GM23338 (cell line): ENCODE results near the gene AKAP17A. TPM values are rescaled to one million over a fixed set of nuclear protein-coding genes. Genes with fewer than 3 reads are reported as not detected.

ENCODE experiments used
- ATAC-seq: fragments of 200-7000 bp; cut with Tn5 transposase; 3 replicates; pipeline ENCODE4 v1.9.1; 2020
- DNase-seq: peaks from one replicate; pipeline ENCODE4 v3.0.0-alpha.2; 2015; ENCODE audit warnings: low spot score
- H2AFZ ChIP-seq: fragments of 200-600 bp; sonication (generic); 2 replicates; pipeline ENCODE4 v1.8.0; 2016; ENCODE audit warnings: antibody characterized with exemption, mild to moderate bottlenecking, moderate library complexity
- H3F3A ChIP-seq: fragments of 200-600 bp; sonication (generic); replicated peaks from 2 replicates; pipeline ENCODE4 v1.8.0; 2017; ENCODE audit warnings: antibody characterized with exemption, mixed run types, low read depth
- H3K27ac ChIP-seq: fragments of 200-600 bp; sonication (generic); 2 replicates; pipeline ENCODE4 v1.6.1; 2016; ENCODE audit warnings: low read depth
- H3K27me3 ChIP-seq: fragments of 200-600 bp; sonication (generic); 2 replicates; pipeline ENCODE4 v1.8.0; 2016; ENCODE audit warnings: mild to moderate bottlenecking, mixed run types, moderate library complexity; ENCODE audit not compliant: insufficient read depth
- H3K36me3 ChIP-seq: fragments of 200-600 bp; sonication (generic); 2 replicates; pipeline ENCODE4 v1.8.0; 2016; ENCODE audit warnings: mild to moderate bottlenecking; ENCODE audit not compliant: insufficient read depth
- H3K4me1 ChIP-seq: fragments of 200-600 bp; sonication (generic); 2 replicates; pipeline ENCODE4 v1.8.0; 2016; ENCODE audit warnings: mild to moderate bottlenecking, moderate library complexity; ENCODE audit not compliant: insufficient read depth
- H3K4me2 ChIP-seq: fragments of 200-600 bp; sonication (generic); 2 replicates; pipeline ENCODE4 v1.7.1; 2017; ENCODE audit warnings: mixed run types
- H3K4me3 ChIP-seq: fragments of 200-600 bp; sonication (generic); 2 replicates; pipeline ENCODE4 v1.6.1; 2016; ENCODE audit warnings: mixed run types
- H3K79me2 ChIP-seq: fragments of 200-600 bp; sonication (generic); replicated peaks from 2 replicates; pipeline ENCODE4 v1.8.0; 2017; ENCODE audit warnings: mild to moderate bottlenecking; ENCODE audit not compliant: insufficient read depth
- H3K9me2 ChIP-seq: fragments of 200-600 bp; sonication (generic); 2 replicates; pipeline ENCODE4 v1.8.0; 2017; ENCODE audit not compliant: insufficient read depth
- H4K20me1 ChIP-seq: fragments of 200-600 bp; sonication (generic); replicated peaks from 2 replicates; pipeline ENCODE4 v1.8.0; 2017; ENCODE audit warnings: mild to moderate bottlenecking; ENCODE audit not compliant: insufficient read depth
- H3K27ac Mint-ChIP-seq: 2 replicates; pipeline ENCODE4 v1.8.0; 2020; ENCODE audit warnings: inconsistent platforms, mild to moderate bottlenecking, moderate library complexity, mixed read lengths
- H3K27me3 Mint-ChIP-seq: 3 replicates; pipeline ENCODE4 v1.8.0; 2022; ENCODE audit warnings: low read depth, mild to moderate bottlenecking, moderate library complexity, mixed read lengths, inconsistent platforms; ENCODE audit not compliant: insufficient read depth, poor library complexity
- H3K36me3 Mint-ChIP-seq: 3 replicates; pipeline ENCODE4 v1.8.0; 2021; ENCODE audit warnings: low read depth, mild to moderate bottlenecking, inconsistent platforms, moderate library complexity, mixed read lengths
- H3K4me1 Mint-ChIP-seq: 3 replicates; pipeline ENCODE4 v1.8.0; 2020; ENCODE audit warnings: mild to moderate bottlenecking, inconsistent platforms, mixed read lengths
- H3K4me3 Mint-ChIP-seq: 3 replicates; pipeline ENCODE4 v1.8.0; 2021; ENCODE audit warnings: moderate library complexity, mild to moderate bottlenecking, inconsistent platforms, mixed read lengths
- H3K9me3 Mint-ChIP-seq: 3 replicates; pipeline ENCODE4 v1.8.0; 2020; ENCODE audit warnings: moderate library complexity, mild to moderate bottlenecking, inconsistent platforms, mixed read lengths
- CREB1 ChIP-seq: fragments of 250-450 bp; sonication (Bioruptor Pico); IDR thresholded peaks from 2 replicates; pipeline ENCODE4 v1.5.0; 2020; ENCODE audit warnings: low read depth, mild to moderate bottlenecking, moderate library complexity
- CTCF ChIP-seq, 2 experiments: fragments of 200-600 bp in 1 of 2; sonication (generic) in 1 of 2; conservative IDR thresholded peaks; 2 replicates each; pipeline versions ENCODE4 v1.5.1 to v1.6.1; 2016 to 2017; ENCODE audit warnings: antibody characterized with exemption in 2 of 2, low read depth in 2 of 2, mild to moderate bottlenecking in 2 of 2, moderate library complexity in 1 of 2
- EZH2 ChIP-seq: fragments of 200-600 bp; sonication (generic); IDR thresholded peaks from one replicate; pipeline ENCODE4 v1.8.0; 2017; ENCODE audit warnings: antibody characterized with exemption, mild to moderate bottlenecking, low read depth; ENCODE audit not compliant: unreplicated experiment
- EZH2phosphoT487 ChIP-seq: fragments of 200-600 bp; sonication (generic); IDR thresholded peaks from one replicate; pipeline ENCODE4 v1.8.1; 2018; ENCODE audit warnings: antibody characterized with exemption; ENCODE audit not compliant: unreplicated experiment
- JUNB ChIP-seq: IDR thresholded peaks from one replicate; pipeline ENCODE4 v1.6.1; 2016; ENCODE audit warnings: antibody characterized with exemption; ENCODE audit not compliant: unreplicated experiment
- NANOG ChIP-seq: IDR thresholded peaks from 2 replicates; pipeline ENCODE4 v1.6.1; 2016; ENCODE audit warnings: antibody characterized with exemption, borderline replicate concordance
- POLR2AphosphoS5 ChIP-seq: IDR thresholded peaks from 2 replicates; pipeline ENCODE4 v1.6.1; 2016; ENCODE audit warnings: antibody characterized with exemption, low read depth
- REST ChIP-seq: IDR thresholded peaks from one replicate; pipeline ENCODE4 v1.6.1; 2018; ENCODE audit warnings: antibody characterized with exemption; ENCODE audit not compliant: unreplicated experiment
- STAT1 ChIP-seq: IDR thresholded peaks from one replicate; pipeline ENCODE4 v1.6.1; 2016; ENCODE audit warnings: antibody characterized with exemption; ENCODE audit not compliant: unreplicated experiment
- ZNF114 ChIP-seq: fragments of 250-450 bp; sonication (Bioruptor Pico); IDR thresholded peaks from 2 replicates; pipeline ENCODE4 v1.5.0; 2020; ENCODE audit warnings: mild to moderate bottlenecking, moderate library complexity
- ZNF331 ChIP-seq: fragments of 250-450 bp; sonication (Bioruptor Pico); IDR thresholded peaks from 2 replicates; pipeline ENCODE4 v1.5.0; 2020; ENCODE audit warnings: low read depth, mild to moderate bottlenecking, moderate library complexity
- polyA plus RNA-seq: library from polyadenylated mRNA; unstranded; fragments of >200 nt; fragmentation: Nextera tagmentation; extraction: Ambion mirVana; gene quantifications from 2 replicates; pipeline ENCODE4 v1.2.1, GENCODE V29; 2016
- total RNA-seq: library from RNA; depleted of rRNA; stranded (reverse); fragments of >200 nt; shearing (Covaris generic); gene quantifications from 2 replicates; pipeline ENCODE4 v1.2.3, GENCODE V29; 2014
- TF ChIP-seq, protein P1 (sequence below): IDR thresholded peaks from 2 replicates; pipeline ENCODE4 v1.6.1; 2016; ENCODE audit warnings: antibody characterized with exemption
- TF ChIP-seq, protein P2 (sequence below): fragments of 250-450 bp; sonication (Bioruptor Pico); IDR thresholded peaks from 2 replicates; pipeline ENCODE4 v1.5.0; 2020; ENCODE audit warnings: mild to moderate bottlenecking, moderate library complexity

AKAP17A gene
- total and polyA plus RNA-seq, 2 experiments from 2014 or later = 27.6 to 64.3 TPM

DNA sequence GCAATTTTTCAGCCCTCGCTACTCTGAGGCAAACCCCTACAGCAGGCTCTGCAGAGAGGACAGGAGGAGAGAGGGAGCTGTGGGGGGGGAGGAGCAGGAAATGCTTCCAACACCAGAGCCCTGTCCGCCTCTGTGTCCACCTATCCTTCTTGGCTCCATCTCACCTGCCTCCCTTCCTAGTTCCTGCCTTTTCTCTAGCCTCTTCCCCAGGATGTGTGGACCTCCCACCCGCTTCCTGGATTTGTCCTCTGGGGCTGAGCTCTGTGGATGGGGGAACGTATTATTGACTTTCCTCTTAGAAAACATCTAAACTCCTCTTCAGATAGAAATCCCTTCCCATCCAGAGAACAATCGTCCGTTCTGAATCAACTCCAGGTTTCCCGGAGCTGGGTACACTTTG lies 37.8 kb downstream of the AKAP17A start:
- no peak overlapping the region for H3K4me2 ChIP-seq
- H3K36me3 ChIP-seq = no peaks in the 10 kb centered on the region
- Mint-ChIP-seq H3K4me3 (no peak overlapping the region), H3K27ac (no peak overlapping the region), H3K27me3 (peaks cover 6% of the 10 kb centered on the region), H3K9me3 (peaks cover 40% of the 10 kb centered on the region), H3K4me1 (peaks cover 3% of the 10 kb centered on the region; the same call in 2 of the 3 replicates), H3K36me3 (0 out of 3 replicates have a peak, but pooled peaks cover 2% of the 10 kb centered on the region)
- TF ChIP-seq, protein P1, sequence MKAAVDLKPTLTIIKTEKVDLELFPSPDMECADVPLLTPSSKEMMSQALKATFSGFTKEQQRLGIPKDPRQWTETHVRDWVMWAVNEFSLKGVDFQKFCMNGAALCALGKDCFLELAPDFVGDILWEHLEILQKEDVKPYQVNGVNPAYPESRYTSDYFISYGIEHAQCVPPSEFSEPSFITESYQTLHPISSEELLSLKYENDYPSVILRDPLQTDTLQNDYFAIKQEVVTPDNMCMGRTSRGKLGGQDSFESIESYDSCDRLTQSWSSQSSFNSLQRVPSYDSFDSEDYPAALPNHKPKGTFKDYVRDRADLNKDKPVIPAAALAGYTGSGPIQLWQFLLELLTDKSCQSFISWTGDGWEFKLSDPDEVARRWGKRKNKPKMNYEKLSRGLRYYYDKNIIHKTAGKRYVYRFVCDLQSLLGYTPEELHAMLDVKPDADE = no peak
- TF ChIP-seq CREB1 (CRISPR knock-in tag) (no peak), STAT1 (no peak), CTCF (conservative IDR thresholded peaks at IDR 0.05; ENCODE audit: low read depth in 2 of 2) (no peak), EZH2 (no peak), NANOG (no peak), ZNF114 (no peak), ZNF331 (no peak), EZH2phosphoT487 (no peak), JUNB (no peak), REST (no peak), POLR2AphosphoS5 (no peak)
- TF ChIP-seq, protein P2, sequence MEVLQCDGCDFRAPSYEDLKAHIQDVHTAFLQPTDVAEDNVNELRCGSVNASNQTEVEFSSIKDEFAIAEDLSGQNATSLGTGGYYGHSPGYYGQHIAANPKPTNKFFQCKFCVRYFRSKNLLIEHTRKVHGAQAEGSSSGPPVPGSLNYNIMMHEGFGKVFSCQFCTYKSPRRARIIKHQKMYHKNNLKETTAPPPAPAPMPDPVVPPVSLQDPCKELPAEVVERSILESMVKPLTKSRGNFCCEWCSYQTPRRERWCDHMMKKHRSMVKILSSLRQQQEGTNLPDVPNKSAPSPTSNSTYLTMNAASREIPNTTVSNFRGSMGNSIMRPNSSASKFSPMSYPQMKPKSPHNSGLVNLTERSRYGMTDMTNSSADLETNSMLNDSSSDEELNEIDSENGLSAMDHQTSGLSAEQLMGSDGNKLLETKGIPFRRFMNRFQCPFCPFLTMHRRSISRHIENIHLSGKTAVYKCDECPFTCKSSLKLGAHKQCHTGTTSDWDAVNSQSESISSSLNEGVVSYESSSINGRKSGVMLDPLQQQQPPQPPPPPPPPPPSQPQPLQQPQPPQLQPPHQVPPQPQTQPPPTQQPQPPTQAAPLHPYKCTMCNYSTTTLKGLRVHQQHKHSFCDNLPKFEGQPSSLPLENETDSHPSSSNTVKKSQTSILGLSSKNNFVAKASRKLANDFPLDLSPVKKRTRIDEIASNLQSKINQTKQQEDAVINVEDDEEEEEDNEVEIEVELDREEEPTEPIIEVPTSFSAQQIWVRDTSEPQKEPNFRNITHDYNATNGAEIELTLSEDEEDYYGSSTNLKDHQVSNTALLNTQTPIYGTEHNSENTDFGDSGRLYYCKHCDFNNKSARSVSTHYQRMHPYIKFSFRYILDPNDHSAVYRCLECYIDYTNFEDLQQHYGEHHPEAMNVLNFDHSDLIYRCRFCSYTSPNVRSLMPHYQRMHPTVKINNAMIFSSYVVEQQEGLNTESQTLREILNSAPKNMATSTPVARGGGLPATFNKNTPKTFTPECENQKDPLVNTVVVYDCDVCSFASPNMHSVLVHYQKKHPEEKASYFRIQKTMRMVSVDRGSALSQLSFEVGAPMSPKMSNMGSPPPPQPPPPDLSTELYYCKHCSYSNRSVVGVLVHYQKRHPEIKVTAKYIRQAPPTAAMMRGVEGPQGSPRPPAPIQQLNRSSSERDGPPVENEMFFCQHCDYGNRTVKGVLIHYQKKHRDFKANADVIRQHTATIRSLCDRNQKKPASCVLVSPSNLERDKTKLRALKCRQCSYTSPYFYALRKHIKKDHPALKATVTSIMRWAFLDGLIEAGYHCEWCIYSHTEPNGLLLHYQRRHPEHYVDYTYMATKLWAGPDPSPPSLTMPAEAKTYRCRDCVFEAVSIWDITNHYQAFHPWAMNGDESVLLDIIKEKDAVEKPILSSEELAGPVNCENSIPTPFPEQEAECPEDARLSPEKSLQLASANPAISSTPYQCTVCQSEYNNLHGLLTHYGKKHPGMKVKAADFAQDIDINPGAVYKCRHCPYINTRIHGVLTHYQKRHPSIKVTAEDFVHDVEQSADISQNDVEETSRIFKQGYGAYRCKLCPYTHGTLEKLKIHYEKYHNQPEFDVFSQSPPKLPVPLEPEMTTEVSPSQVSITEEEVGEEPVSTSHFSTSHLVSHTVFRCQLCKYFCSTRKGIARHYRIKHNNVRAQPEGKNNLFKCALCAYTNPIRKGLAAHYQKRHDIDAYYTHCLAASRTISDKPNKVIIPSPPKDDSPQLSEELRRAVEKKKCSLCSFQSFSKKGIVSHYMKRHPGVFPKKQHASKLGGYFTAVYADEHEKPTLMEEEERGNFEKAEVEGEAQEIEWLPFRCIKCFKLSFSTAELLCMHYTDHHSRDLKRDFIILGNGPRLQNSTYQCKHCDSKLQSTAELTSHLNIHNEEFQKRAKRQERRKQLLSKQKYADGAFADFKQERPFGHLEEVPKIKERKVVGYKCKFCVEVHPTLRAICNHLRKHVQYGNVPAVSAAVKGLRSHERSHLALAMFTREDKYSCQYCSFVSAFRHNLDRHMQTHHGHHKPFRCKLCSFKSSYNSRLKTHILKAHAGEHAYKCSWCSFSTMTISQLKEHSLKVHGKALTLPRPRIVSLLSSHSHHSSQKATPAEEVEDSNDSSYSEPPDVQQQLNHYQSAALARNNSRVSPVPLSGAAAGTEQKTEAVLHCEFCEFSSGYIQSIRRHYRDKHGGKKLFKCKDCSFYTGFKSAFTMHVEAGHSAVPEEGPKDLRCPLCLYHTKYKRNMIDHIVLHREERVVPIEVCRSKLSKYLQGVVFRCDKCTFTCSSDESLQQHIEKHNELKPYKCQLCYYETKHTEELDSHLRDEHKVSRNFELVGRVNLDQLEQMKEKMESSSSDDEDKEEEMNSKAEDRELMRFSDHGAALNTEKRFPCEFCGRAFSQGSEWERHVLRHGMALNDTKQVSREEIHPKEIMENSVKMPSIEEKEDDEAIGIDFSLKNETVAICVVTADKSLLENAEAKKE (CRISPR knock-in tag) = no peak
- ATAC-seq (no peak), DNase-seq (no peak)
- no peak overlapping the region for H2AFZ ChIP-seq
- no peaks in the 10 kb centered on the region for H3K4me1 ChIP-seq
- no peaks in the 10 kb centered on the region for H3K79me2 ChIP-seq
- no peak overlapping the region for H3K4me3 ChIP-seq
- no peaks in the 10 kb centered on the region for H3F3A ChIP-seq
- no peaks in the 10 kb centered on the region for H3K27me3 ChIP-seq
- H4K20me1 ChIP-seq = no peaks in the 10 kb centered on the region
- no peaks in the 10 kb centered on the region for H3K9me2 ChIP-seq
- no peak overlapping the region for H3K27ac ChIP-seq
